PC-9 (cell line): Measurements from ENCODE around the gene SALL2. TPM values are rescaled to one million over a fixed set of nuclear protein-coding genes. Genes with fewer than 3 reads are reported as not detected.

ENCODE experiments used
- BruUV-seq: library from RNA; stranded (reverse); fragments of 400-500 nt; replicated peaks from 2 replicates; lab custom pipeline; 2021; lab: Mats Ljungman, UMichigan
- CTCF ChIA-PET: fragments of 300-600 bp; sonication (Branson Sonifier 250); formaldehyde crosslinking; loops from one replicate; lab custom pipeline; 2022; ENCODE audit warnings: antibody characterized with exemption; lab: Charles Lee
- POLR2A ChIA-PET: fragments of 300-600 bp; sonication (Branson Sonifier 250); formaldehyde crosslinking; loops from one replicate; lab custom pipeline; 2022; ENCODE audit warnings: antibody characterized with exemption; ENCODE audit not compliant: unreplicated experiment; lab: Charles Lee
- DNase-seq, 2 experiments: peaks; one replicate each; pipeline versions ENCODE4 v3.0.0 to v3.0.0-alpha.2; 2015 to 2022; ENCODE audit warnings: mixed read lengths in 1 of 2
- H2AFZ ChIP-seq: fragments of 200-600 bp; sonication (generic); 2 replicates; pipeline ENCODE4 v1.8.1; 2017; ENCODE audit warnings: antibody characterized with exemption
- H3F3A ChIP-seq: fragments of 200-600 bp; sonication (generic); 2 replicates; pipeline ENCODE4 v1.8.1; 2017; ENCODE audit warnings: antibody characterized with exemption, mild to moderate bottlenecking, low read depth; ENCODE audit not compliant: insufficient read depth
- H3K27ac ChIP-seq: fragments of 200-600 bp; sonication (generic); 2 replicates; pipeline ENCODE4 v1.6.1; 2016; ENCODE audit warnings: mixed run types
- H3K27me3 ChIP-seq: fragments of 200-600 bp; sonication (generic); 2 replicates; pipeline ENCODE4 v1.6.1; 2016; ENCODE audit warnings: low read depth, mixed run types; ENCODE audit not compliant: insufficient read depth
- H3K36me3 ChIP-seq: fragments of 200-600 bp; sonication (generic); 2 replicates; pipeline ENCODE4 v1.6.1; 2016; ENCODE audit warnings: low read depth, mixed run types
- H3K4me1 ChIP-seq: fragments of 200-600 bp; sonication (generic); replicated peaks from 2 replicates; pipeline ENCODE4 v1.6.1; 2016; ENCODE audit warnings: mixed run types; ENCODE audit not compliant: insufficient read depth
- H3K4me2 ChIP-seq: fragments of 200-600 bp; sonication (generic); 2 replicates; pipeline ENCODE4 v1.6.1; 2017; ENCODE audit warnings: mixed run types
- H3K4me3 ChIP-seq: fragments of 200-600 bp; sonication (generic); 2 replicates; pipeline ENCODE4 v1.6.1; 2016; ENCODE audit warnings: mixed run types
- H3K79me2 ChIP-seq: fragments of 200-600 bp; sonication (generic); 2 replicates; pipeline ENCODE4 v1.6.1; 2017; ENCODE audit warnings: low read depth, mixed run types
- H3K9me2 ChIP-seq: fragments of 200-600 bp; sonication (generic); 2 replicates; pipeline ENCODE4 v1.8.1; 2017; ENCODE audit warnings: mild to moderate bottlenecking; ENCODE audit not compliant: insufficient read depth
- H3K9me3 ChIP-seq: fragments of 200-600 bp; sonication (generic); 2 replicates; pipeline ENCODE4 v1.8.1; 2016; ENCODE audit warnings: low read depth; ENCODE audit not compliant: insufficient read depth
- H4K20me1 ChIP-seq: fragments of 200-600 bp; sonication (generic); 2 replicates; pipeline ENCODE4 v1.8.1; 2017; ENCODE audit not compliant: insufficient read depth
- CTCF ChIP-seq: fragments of 200-600 bp; sonication (generic); conservative IDR thresholded peaks from 2 replicates; pipeline ENCODE4 v1.6.1; 2017; ENCODE audit warnings: mixed run types, antibody characterized with exemption, mild to moderate bottlenecking, moderate library complexity
- EZH2 ChIP-seq: fragments of 200-600 bp; sonication (generic); IDR thresholded peaks from 2 replicates; pipeline ENCODE4 v1.8.0; 2017; ENCODE audit warnings: antibody characterized with exemption, low read depth
- intact Hi-C: fragments of 100-400 bp; cut with micrococcal nuclease; formaldehyde crosslinking; loops from one replicate; pipeline ENCODE4 v1.10.0; 2022; ENCODE audit not compliant: unreplicated experiment
- total RNA-seq: library from RNA; stranded (reverse); gene quantifications from 2 replicates; pipeline ENCODE4 v1.2.3, GENCODE V29; 2021

The SALL2 gene
- total RNA-seq, 1 experiment from 2014 or later, result 10.9 TPM

GRCh38 chr14:21535545-21536417 lies 9.6 kb upstream of the SALL2 start:
- H3K4me1 ChIP-seq, result no peaks in the 10 kb centered on the region
- ChIA-PET CTCF (no interaction called here), POLR2A (no interaction called here)
- H3K79me2 ChIP-seq, result no peaks in the 10 kb centered on the region
- no peak overlapping the region for H3K4me2 ChIP-seq
- H4K20me1 ChIP-seq, result no peaks in the 10 kb centered on the region
- 0 out of 2 replicates have a peak, but pooled peaks cover 4% of the 10 kb centered on the region for H3K27me3 ChIP-seq
- no peaks in the 10 kb centered on the region for H3F3A ChIP-seq
- no peak for DNase-seq
- intact Hi-C loops, result no loop called here
- H3K27ac ChIP-seq, result no peak overlapping the region
- no peaks in the 10 kb centered on the region for H3K9me2 ChIP-seq
- no peaks in the 10 kb centered on the region for H3K36me3 ChIP-seq
- no peak overlapping the region for H3K4me3 ChIP-seq
- BruUV-seq, result no TSS peak
- no peak overlapping the region for H2AFZ ChIP-seq
- no peaks in the 10 kb centered on the region for H3K9me3 ChIP-seq
- TF ChIP-seq CTCF, result no peak
- TF ChIP-seq EZH2, result no peak

- intact Hi-C loops, result no loop called here
- H3K36me3 ChIP-seq, result no peaks in the 10 kb centered on the region
- H4K20me1 ChIP-seq, result no peaks in the 10 kb centered on the region
- POLR2A ChIA-PET, result no interaction called here
- no peaks in the 10 kb centered on the region for H3F3A ChIP-seq
- H3K4me3 ChIP-seq, result no peak overlapping the region
- no peaks in the 10 kb centered on the region for H3K9me2 ChIP-seq
- no peaks in the 10 kb centered on the region for H3K79me2 ChIP-seq
- no peaks in the 10 kb centered on the region for H3K9me3 ChIP-seq
- H3K27me3 ChIP-seq, result 0 out of 2 replicates have a peak, but pooled peaks cover 4% of the 10 kb centered on the region
- no peak for TF ChIP-seq CTCF
- H3K27ac ChIP-seq, result no peak overlapping the region
- BruUV-seq, result no TSS peak
- CTCF ChIA-PET, result no interaction called here
- no peak overlapping the region for H2AFZ ChIP-seq
- no peak for DNase-seq
- no peak overlapping the region for H3K4me2 ChIP-seq
- peaks cover 2% of the 10 kb centered on the region for H3K4me1 ChIP-seq
These were observed 8.4 kb upstream of the SALL2 start for GRCh38 chr14:21534576-21534975.

- BruUV-seq, result no TSS peak
- CTCF ChIA-PET, result no interaction called here
- no peak for TF ChIP-seq EZH2
- TF ChIP-seq CTCF, result no peak
These were observed 7.1 kb upstream of the SALL2 start for GRCh38 chr14:21533294-21533693.

More at GRCh38 chr14:21533294-21533693, 7.1 kb upstream of the SALL2 start:
- H3K9me2 ChIP-seq, result no peaks in the 10 kb centered on the region
- no peaks in the 10 kb centered on the region for H3K36me3 ChIP-seq
- no peak overlapping the region for H3K27ac ChIP-seq
- H3K27me3 ChIP-seq, result 0 out of 2 replicates have a peak, but pooled peaks cover 4% of the 10 kb centered on the region
- no peaks in the 10 kb centered on the region for H4K20me1 ChIP-seq
- H2AFZ ChIP-seq, result no peak overlapping the region
- peaks cover 15% of the 10 kb centered on the region for H3K4me1 ChIP-seq
- no peaks in the 10 kb centered on the region for H3K79me2 ChIP-seq
- H3K4me2 ChIP-seq, result no peak overlapping the region
- intact Hi-C loops, result no loop called here
- H3F3A ChIP-seq, result peaks cover 12% of the 10 kb centered on the region; the same call in 1 of the 2 replicates
- H3K9me3 ChIP-seq, result no peaks in the 10 kb centered on the region
- POLR2A ChIA-PET, result no interaction called here
- no peak for DNase-seq
- no peak overlapping the region for H3K4me3 ChIP-seq
